Mesenchymal stem cell (in vitro differentiated cells and primary cell): Measurements from ENCODE around the gene FAM120B.
A peak's percentile ranks its signal among the peaks of the same experiment; 100 is the strongest.
"Not testable (repeated sequence)": the region's sequence is repeated elsewhere in the genome, so short reads cannot be mapped to it uniquely, and the experiment has no call there.

Source experiments
- DNase-seq: peaks from one replicate; pipeline ENCODE4 v3.0.0-alpha.2; 2013
- H2AFZ ChIP-seq: one replicate; pipeline ENCODE4 v1.6.1; 2013; ENCODE audit warnings: low read depth, mild to moderate bottlenecking, control low read depth, inconsistent platforms, low read length, moderate library complexity
- H2AK5ac ChIP-seq: 2 replicates; pipeline ENCODE4 v1.6.1; 2013; ENCODE audit warnings: low read length, moderate library complexity, mild to moderate bottlenecking, inconsistent platforms; ENCODE audit not compliant: severe bottlenecking
- H2BK120ac ChIP-seq: one replicate; pipeline ENCODE4 v1.6.1; 2013; ENCODE audit warnings: low read depth, mild to moderate bottlenecking, inconsistent platforms, low read length, moderate library complexity
- H2BK12ac ChIP-seq, 2 experiments: one replicate each; pipeline ENCODE4 v1.6.1; 2013; ENCODE audit warnings: inconsistent platforms in 2 of 2, low read length in 2 of 2, mild to moderate bottlenecking in 2 of 2, moderate library complexity in 2 of 2, control low read depth in 1 of 2
- H2BK15ac ChIP-seq: one replicate; pipeline ENCODE4 v1.6.1; 2013; ENCODE audit warnings: mild to moderate bottlenecking, low read depth, inconsistent platforms; ENCODE audit not compliant: poor library complexity, severe bottlenecking
- H2BK5ac ChIP-seq: 2 replicates; pipeline ENCODE4 v1.6.1; 2013; ENCODE audit warnings: low read depth, mild to moderate bottlenecking, low read length, control low read depth, inconsistent platforms; ENCODE audit not compliant: poor library complexity, severe bottlenecking
- H3K14ac ChIP-seq, 2 experiments: one replicate each; pipeline ENCODE4 v1.6.1; 2013; ENCODE audit warnings: inconsistent platforms in 2 of 2, low read length in 2 of 2, control low read depth in 1 of 2, mild to moderate bottlenecking in 1 of 2, moderate library complexity in 1 of 2
- H3K18ac ChIP-seq, 2 experiments: one replicate each; pipeline ENCODE4 v1.6.1; 2013; ENCODE audit warnings: inconsistent platforms in 2 of 2, low read length in 2 of 2, control low read depth in 1 of 2, low read depth in 1 of 2, mild to moderate bottlenecking in 1 of 2
- H3K23ac ChIP-seq, 2 experiments: one replicate each; pipeline ENCODE4 v1.6.1; 2013; ENCODE audit warnings: inconsistent platforms in 2 of 2, low read length in 2 of 2, mild to moderate bottlenecking in 2 of 2, moderate library complexity in 2 of 2, control low read depth in 1 of 2
- H3K27ac ChIP-seq: 2 replicates; pipeline ENCODE4 v1.5.1; 2013; ENCODE audit warnings: mild to moderate bottlenecking, moderate library complexity, low read length, control low read depth, inconsistent platforms; ENCODE audit not compliant: poor library complexity, severe bottlenecking
- H3K27me3 ChIP-seq, 2 experiments: 2 replicates each; pipeline versions ENCODE4 v1.6.1 to v1.7.0; 2013; ENCODE audit warnings: low read length in 2 of 2, mild to moderate bottlenecking in 2 of 2, moderate library complexity in 2 of 2, control low read depth in 1 of 2, inconsistent platforms in 1 of 2; ENCODE audit not compliant: control insufficient read depth in 1 of 2, insufficient read depth in 1 of 2
- H3K36me3 ChIP-seq, 2 experiments: 2 replicates each; pipeline versions ENCODE4 v1.6.1 to v1.7.0; 2013; ENCODE audit warnings: low read length in 2 of 2, control low read depth in 1 of 2, inconsistent platforms in 1 of 2, low read depth in 1 of 2, mild to moderate bottlenecking in 1 of 2; ENCODE audit not compliant: insufficient read depth in 2 of 2, control insufficient read depth in 1 of 2
- H3K4ac ChIP-seq, 2 experiments: one replicate each; pipeline ENCODE4 v1.6.1; 2013; ENCODE audit warnings: inconsistent platforms in 2 of 2, low read length in 2 of 2, mild to moderate bottlenecking in 2 of 2, moderate library complexity in 2 of 2, control low read depth in 1 of 2, low read depth in 1 of 2
- H3K4me1 ChIP-seq: 2 replicates; pipeline ENCODE4 v1.6.1; 2013; ENCODE audit warnings: low read depth, low read length, control low read depth; ENCODE audit not compliant: control insufficient read depth, insufficient read depth
- H3K4me2 ChIP-seq: 2 replicates; pipeline ENCODE4 v1.6.1; 2013; ENCODE audit warnings: low read length, mild to moderate bottlenecking, inconsistent platforms; ENCODE audit not compliant: poor library complexity, severe bottlenecking
- H3K4me3 ChIP-seq, 2 experiments: 2 replicates each; pipeline versions ENCODE4 v1.5.1 to v1.7.0; 2013; ENCODE audit warnings: low read length in 2 of 2, mild to moderate bottlenecking in 2 of 2, control low read depth in 1 of 2, low read depth in 1 of 2; ENCODE audit not compliant: insufficient read depth in 1 of 2
- H3K79me1 ChIP-seq: replicated peaks from 2 replicates; pipeline ENCODE4 v1.6.1; 2013; ENCODE audit warnings: mild to moderate bottlenecking, control low read depth, low read length, inconsistent platforms; ENCODE audit not compliant: poor library complexity, severe bottlenecking
- H3K9ac ChIP-seq: 2 replicates; pipeline ENCODE4 v1.7.0; 2013; ENCODE audit warnings: mild to moderate bottlenecking, low read length, moderate library complexity
- H3K9me3 ChIP-seq: 2 replicates; pipeline ENCODE4 v1.7.0; 2013; ENCODE audit warnings: mild to moderate bottlenecking, low read length; ENCODE audit not compliant: control insufficient read depth
- H4K8ac ChIP-seq: one replicate; pipeline ENCODE4 v1.6.1; 2013; ENCODE audit warnings: inconsistent platforms, mild to moderate bottlenecking, low read length, moderate library complexity
- H4K91ac ChIP-seq: one replicate; pipeline ENCODE4 v1.6.1; 2013; ENCODE audit warnings: mild to moderate bottlenecking, low read length, inconsistent platforms
- WGBS: methylation state at CpG from one replicate; pipeline ENCODE4 v1.1.7; 2013; ENCODE audit warnings: mixed read lengths; 5-methylcytosine and 5-hydroxymethylcytosine counted together

Gene FAM120B

DNA sequence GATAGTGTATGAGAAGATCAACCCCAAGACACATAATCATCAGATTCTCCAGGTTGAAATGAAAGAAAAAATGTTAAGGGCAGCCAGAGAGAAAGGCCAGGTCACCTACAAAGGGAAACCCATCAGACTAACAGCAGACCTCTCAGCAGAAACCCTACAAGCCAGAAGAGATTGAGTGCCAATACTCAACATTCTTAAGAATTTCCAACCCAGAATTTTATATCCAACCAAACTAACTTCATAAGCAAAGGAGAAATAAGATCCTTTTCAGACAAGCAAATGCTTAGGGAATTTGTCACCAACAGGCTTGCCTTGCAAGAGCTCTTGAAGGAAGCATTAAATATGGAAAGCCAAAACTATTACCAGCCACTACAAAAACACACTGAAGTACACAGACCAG, 44.9 kb downstream of the FAM120B start:
- H2BK12ac ChIP-seq, H4K91ac ChIP-seq, H3K9ac ChIP-seq, H3K4me3 ChIP-seq, H4K8ac ChIP-seq, H3K4me2 ChIP-seq, H2BK15ac ChIP-seq, H3K27me3 ChIP-seq, H2BK5ac ChIP-seq, H2AK5ac ChIP-seq, H2AFZ ChIP-seq, DNase-seq, H3K14ac ChIP-seq, H3K27ac ChIP-seq, H3K23ac ChIP-seq, H3K4me1 ChIP-seq, H2BK120ac ChIP-seq, H3K4ac ChIP-seq, H3K18ac ChIP-seq: not testable (repeated sequence)
- Histone ChIP-seq H3K9me3 (peaks cover 22% of the 10 kb centered on the region), H3K79me1 (peaks cover 23% of the 10 kb centered on the region), H3K36me3 (peaks cover 17 to 53% of the 10 kb centered on the region in 2 experiments)

DNA sequence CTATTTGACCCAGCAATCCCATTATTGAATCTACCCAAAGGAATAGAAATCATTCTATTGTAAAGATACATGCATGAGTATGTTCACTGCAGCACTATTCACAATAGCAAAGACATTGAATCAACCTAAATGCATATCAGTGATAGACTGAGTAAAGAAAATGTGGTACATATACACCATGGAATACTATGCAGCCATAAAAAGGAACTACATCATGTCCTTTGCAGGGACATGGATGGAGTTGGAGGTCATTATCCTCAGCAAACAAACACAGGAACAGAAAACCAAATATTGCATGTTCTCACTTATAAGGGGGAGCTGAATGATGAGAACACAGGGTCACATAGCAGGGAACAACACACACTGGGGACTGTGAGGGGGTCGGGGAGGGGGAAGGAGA, 48.6 kb downstream of the FAM120B start:
- not testable (repeated sequence) for H3K14ac ChIP-seq, H3K4ac ChIP-seq, H2AFZ ChIP-seq, H2BK12ac ChIP-seq, H2BK5ac ChIP-seq, DNase-seq, H3K4me3 ChIP-seq, H4K91ac ChIP-seq, H3K4me2 ChIP-seq, H2BK15ac ChIP-seq, H3K27me3 ChIP-seq, H2AK5ac ChIP-seq, H3K27ac ChIP-seq, H3K4me1 ChIP-seq, H3K9ac ChIP-seq, H4K8ac ChIP-seq, H3K23ac ChIP-seq, H2BK120ac ChIP-seq, H3K18ac ChIP-seq
- Histone ChIP-seq H3K79me1 (peaks cover 25% of the 10 kb centered on the region), H3K36me3 (peaks cover 35 to 52% of the 10 kb centered on the region in 2 experiments), H3K9me3 (peaks cover 22% of the 10 kb centered on the region)
- WGBS, result 100% methylated on average over 1 of the region's 1 CpG

DNA sequence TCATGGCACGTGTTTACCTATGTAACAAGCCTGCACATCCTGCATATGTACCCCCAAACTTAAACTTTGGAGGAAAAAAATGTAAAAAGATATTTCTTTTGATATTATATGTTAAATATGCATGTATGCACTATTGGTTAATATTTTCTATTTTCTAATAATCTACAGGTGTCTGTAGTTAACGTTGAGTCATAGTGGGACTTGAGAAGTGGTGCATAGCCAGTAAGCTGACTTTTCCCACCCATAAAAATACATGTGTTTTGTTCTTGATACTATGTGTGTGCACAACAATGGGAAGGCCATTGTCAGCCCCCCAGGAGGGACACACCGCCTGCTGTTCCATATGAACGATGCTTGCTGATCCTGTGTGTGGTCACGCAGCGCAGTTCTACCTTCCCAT, 49.1 kb downstream of the FAM120B start:
- H3K9me3 ChIP-seq, result peaks cover 21% of the 10 kb centered on the region
- H2BK120ac ChIP-seq, result no peak overlapping the region
- H3K27me3 ChIP-seq, result no peaks in the 10 kb centered on the region
- no peak overlapping the region for H4K91ac ChIP-seq
- H3K79me1 ChIP-seq, result peaks cover 25% of the 10 kb centered on the region
- DNase-seq, result no peak
- H3K4me3 ChIP-seq, result no peak overlapping the region
- H3K18ac ChIP-seq, result no peak overlapping the region
- H2AK5ac ChIP-seq, result no peak overlapping the region
- H3K27ac ChIP-seq, result no peak overlapping the region
- no peak overlapping the region for H2BK12ac ChIP-seq
- no peak overlapping the region for H2BK5ac ChIP-seq
- peaks cover 4% of the 10 kb centered on the region for H3K4me1 ChIP-seq
- H2BK15ac ChIP-seq, result no peak overlapping the region
- WGBS, result 96% methylated on average over 4 of the region's 6 CpGs
- no peak overlapping the region for H4K8ac ChIP-seq
- H3K14ac ChIP-seq, result no peak overlapping the region
- peaks cover 36 to 50% of the 10 kb centered on the region in 2 experiments for H3K36me3 ChIP-seq
- H3K4ac ChIP-seq, result no peak overlapping the region
- H3K9ac ChIP-seq, result no peak overlapping the region
- no peak overlapping the region for H3K23ac ChIP-seq
- H2AFZ ChIP-seq, result no peak overlapping the region
- no peak overlapping the region for H3K4me2 ChIP-seq

DNA sequence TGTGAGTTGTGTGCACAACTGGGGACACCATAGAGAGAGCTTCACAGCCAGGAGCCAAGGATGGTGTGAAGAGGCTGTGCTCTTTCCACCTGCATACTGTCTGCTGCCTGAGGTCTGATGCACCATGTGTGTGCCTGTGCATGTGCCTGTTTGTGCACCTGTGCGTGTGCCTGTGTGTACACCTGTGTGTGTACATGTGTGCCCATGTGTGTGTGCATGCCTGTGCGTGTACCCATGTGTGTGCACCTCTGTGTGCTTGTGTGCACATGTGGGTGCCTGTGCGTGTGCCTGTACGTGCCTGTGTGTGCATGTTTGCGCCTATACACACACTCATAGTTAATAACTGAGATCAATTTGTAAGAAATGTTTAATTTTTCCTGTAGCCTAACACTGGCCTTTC, 51.3 kb downstream of the FAM120B start:
- WGBS, result 100% methylated on average over 2 of the region's 5 CpGs
- H3K14ac ChIP-seq, result peak overlapping the region in 1 of 2 experiments; percentile 11
- H3K18ac ChIP-seq, result no peak overlapping the region
- no peak overlapping the region for H2BK5ac ChIP-seq
- H2AK5ac ChIP-seq, result no peak overlapping the region
- H4K8ac ChIP-seq, result no peak overlapping the region
- no peak overlapping the region for H3K27ac ChIP-seq
- H3K23ac ChIP-seq, result no peak overlapping the region
- no peak overlapping the region for H2BK120ac ChIP-seq
- H3K9me3 ChIP-seq, result no peaks in the 10 kb centered on the region
- H2AFZ ChIP-seq, result no peak overlapping the region
- H3K4me3 ChIP-seq, result peak overlapping the region in 1 of 2 experiments; percentile 24
- no peaks in the 10 kb centered on the region for H3K27me3 ChIP-seq
- no peak overlapping the region for H3K4me2 ChIP-seq
- peak overlapping the region; percentile 52 for H4K91ac ChIP-seq
- peaks cover 28% of the 10 kb centered on the region for H3K79me1 ChIP-seq
- no peak overlapping the region for H2BK15ac ChIP-seq
- H2BK12ac ChIP-seq, result no peak overlapping the region
- H3K4ac ChIP-seq, result no peak overlapping the region
- H3K36me3 ChIP-seq, result peaks cover 44 to 50% of the 10 kb centered on the region in 2 experiments
- H3K9ac ChIP-seq, result no peak overlapping the region
- DNase-seq, result no peak
- peaks cover 7% of the 10 kb centered on the region for H3K4me1 ChIP-seq
